Ishikawa (cell line): Measurements from ENCODE around the gene NUDCD3.

Experiments used
- CREB1 ChIP-seq: IDR thresholded peaks from 2 replicates; pipeline ENCODE4 v1.6.1; 2012; ENCODE audit warnings: low read depth
- EP300 ChIP-seq: IDR thresholded peaks from 2 replicates; pipeline ENCODE4 v1.6.1; 2012; ENCODE audit warnings: borderline replicate concordance
- RAD21 ChIP-seq: IDR thresholded peaks from 2 replicates; pipeline ENCODE4 v1.6.1; 2012; ENCODE audit warnings: low read depth
- TCF12 ChIP-seq: IDR thresholded peaks from 2 replicates; pipeline ENCODE4 v1.6.1; 2012; ENCODE audit warnings: low read depth
- TEAD4 ChIP-seq: IDR thresholded peaks from 2 replicates; pipeline ENCODE4 v1.6.1; 2012
- TF ChIP-seq, protein P1 (sequence below): IDR thresholded peaks from 2 replicates; pipeline ENCODE4 v1.6.1; 2012
- TF ChIP-seq, protein P2 (sequence below): IDR thresholded peaks from 2 replicates; pipeline ENCODE4 v1.6.1; 2012; ENCODE audit warnings: low read depth, mild to moderate bottlenecking
- TF ChIP-seq, protein P3 (sequence below): IDR thresholded peaks from 2 replicates; pipeline ENCODE4 v1.6.1; 2012

DNA sequence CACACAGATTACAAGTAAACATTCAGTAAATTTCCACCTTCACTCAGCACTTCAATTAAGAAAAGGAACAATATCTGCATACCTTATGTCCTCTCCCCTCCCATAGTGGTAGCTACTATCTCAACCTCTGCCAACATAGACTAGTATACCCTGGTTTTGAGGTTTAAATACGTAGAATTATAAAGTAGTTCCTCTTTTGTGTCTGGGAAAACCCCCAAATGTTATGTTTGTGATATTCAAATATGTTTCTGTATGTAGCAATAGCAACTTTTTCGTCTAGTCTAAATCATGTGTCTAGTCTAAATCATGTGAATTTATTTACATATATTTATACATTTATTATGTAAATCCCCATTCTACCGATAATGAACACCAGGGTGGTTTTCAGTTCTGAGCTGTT is 151.9 kb downstream of the NUDCD3 start:
- no peak for TF ChIP-seq CREB1
- TF ChIP-seq, protein P1, sequence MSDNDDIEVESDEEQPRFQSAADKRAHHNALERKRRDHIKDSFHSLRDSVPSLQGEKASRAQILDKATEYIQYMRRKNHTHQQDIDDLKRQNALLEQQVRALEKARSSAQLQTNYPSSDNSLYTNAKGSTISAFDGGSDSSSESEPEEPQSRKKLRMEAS, result no peak
- TF ChIP-seq, protein P2, sequence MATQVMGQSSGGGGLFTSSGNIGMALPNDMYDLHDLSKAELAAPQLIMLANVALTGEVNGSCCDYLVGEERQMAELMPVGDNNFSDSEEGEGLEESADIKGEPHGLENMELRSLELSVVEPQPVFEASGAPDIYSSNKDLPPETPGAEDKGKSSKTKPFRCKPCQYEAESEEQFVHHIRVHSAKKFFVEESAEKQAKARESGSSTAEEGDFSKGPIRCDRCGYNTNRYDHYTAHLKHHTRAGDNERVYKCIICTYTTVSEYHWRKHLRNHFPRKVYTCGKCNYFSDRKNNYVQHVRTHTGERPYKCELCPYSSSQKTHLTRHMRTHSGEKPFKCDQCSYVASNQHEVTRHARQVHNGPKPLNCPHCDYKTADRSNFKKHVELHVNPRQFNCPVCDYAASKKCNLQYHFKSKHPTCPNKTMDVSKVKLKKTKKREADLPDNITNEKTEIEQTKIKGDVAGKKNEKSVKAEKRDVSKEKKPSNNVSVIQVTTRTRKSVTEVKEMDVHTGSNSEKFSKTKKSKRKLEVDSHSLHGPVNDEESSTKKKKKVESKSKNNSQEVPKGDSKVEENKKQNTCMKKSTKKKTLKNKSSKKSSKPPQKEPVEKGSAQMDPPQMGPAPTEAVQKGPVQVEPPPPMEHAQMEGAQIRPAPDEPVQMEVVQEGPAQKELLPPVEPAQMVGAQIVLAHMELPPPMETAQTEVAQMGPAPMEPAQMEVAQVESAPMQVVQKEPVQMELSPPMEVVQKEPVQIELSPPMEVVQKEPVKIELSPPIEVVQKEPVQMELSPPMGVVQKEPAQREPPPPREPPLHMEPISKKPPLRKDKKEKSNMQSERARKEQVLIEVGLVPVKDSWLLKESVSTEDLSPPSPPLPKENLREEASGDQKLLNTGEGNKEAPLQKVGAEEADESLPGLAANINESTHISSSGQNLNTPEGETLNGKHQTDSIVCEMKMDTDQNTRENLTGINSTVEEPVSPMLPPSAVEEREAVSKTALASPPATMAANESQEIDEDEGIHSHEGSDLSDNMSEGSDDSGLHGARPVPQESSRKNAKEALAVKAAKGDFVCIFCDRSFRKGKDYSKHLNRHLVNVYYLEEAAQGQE, result no peak
- no peak for TF ChIP-seq RAD21
- no peak for TF ChIP-seq EP300
- TF ChIP-seq, protein P3, sequence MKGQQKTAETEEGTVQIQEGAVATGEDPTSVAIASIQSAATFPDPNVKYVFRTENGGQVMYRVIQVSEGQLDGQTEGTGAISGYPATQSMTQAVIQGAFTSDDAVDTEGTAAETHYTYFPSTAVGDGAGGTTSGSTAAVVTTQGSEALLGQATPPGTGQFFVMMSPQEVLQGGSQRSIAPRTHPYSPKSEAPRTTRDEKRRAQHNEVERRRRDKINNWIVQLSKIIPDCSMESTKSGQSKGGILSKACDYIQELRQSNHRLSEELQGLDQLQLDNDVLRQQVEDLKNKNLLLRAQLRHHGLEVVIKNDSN, result no peak
- no peak for TF ChIP-seq TCF12
- TF ChIP-seq TEAD4, result no peak
